Measurements from ENCODE around the gene ADGRL1.

ADGRL1 gene

GRCh38 chr19:14112051-14112808 lies 93.7 kb downstream of the ADGRL1 start:
- DNase-seq, result no peak

GRCh38 chr19:14111486-14111885 lies 94.5 kb downstream of the ADGRL1 start:
- no peak for DNase-seq

- no peak for DNase-seq
Measured at GRCh38 chr19:14110650-14111049, 95.3 kb downstream of the ADGRL1 start.

GRCh38 chr19:14107581-14108461 lies 98.1 kb downstream of the ADGRL1 start:
- DNase-seq, result no peak

- no peak for DNase-seq
Measured at GRCh38 chr19:14106840-14107239, 99.1 kb downstream of the ADGRL1 start.

GRCh38 chr19:14105680-14106079 lies 100.3 kb downstream of the ADGRL1 start:
- DNase-seq, result no peak

GRCh38 chr19:14103310-14103709 lies 102.7 kb downstream of the ADGRL1 start:
- no peak for DNase-seq

GRCh38 chr19:14102756-14103155 lies 103.2 kb downstream of the ADGRL1 start:
- DNase-seq, result no peak

- DNase-seq, result no peak
Measured at GRCh38 chr19:14102102-14102696, 103.8 kb downstream of the ADGRL1 start.

GRCh38 chr19:14101003-14101545 lies 104.9 kb downstream of the ADGRL1 start:
- no peak for DNase-seq

All from stimulated activated naive CD4-positive, alpha-beta T cell (primary cell).